Measurements from ENCODE around the gene PTPA.

- TF ChIP-seq POLR2AphosphoS5 (IDR thresholded peaks at IDR 0.05) (no peak), POLR2A (IDR thresholded peaks at IDR 0.05) (no peak)
Measured at GRCh38 chr9:129150122-129150521, 38.9 kb downstream of the PTPA start.

Measured in breast epithelium (tissue), 3 donors.